HepG2 (cell line): ENCODE data around the gene TSPAN18.

ENCODE experiments used
- ISL2 ChIP-seq: sonication (generic); formaldehyde crosslinking; IDR thresholded peaks from 2 replicates; pipeline ENCODE4 v1.5.0; 2020; ENCODE audit warnings: missing genetic modification reagents
- MAX ChIP-seq: IDR thresholded peaks from 2 replicates; pipeline ENCODE4 v1.6.1; 2012; ENCODE audit warnings: inconsistent platforms
- NAIF1 ChIP-seq: sonication (generic); formaldehyde crosslinking; IDR thresholded peaks from 2 replicates; pipeline ENCODE4 v1.5.0; 2020; ENCODE audit warnings: mild to moderate bottlenecking, missing genetic modification reagents, borderline replicate concordance
- TSC22D2 ChIP-seq: sonication (generic); formaldehyde crosslinking; IDR thresholded peaks from 2 replicates; pipeline ENCODE4 v1.5.1; 2020; ENCODE audit warnings: missing genetic modification reagents, mild to moderate bottlenecking, borderline replicate concordance
- USF2 ChIP-seq, 2 experiments: sonication (generic) in 1 of 2; formaldehyde crosslinking in 1 of 2; IDR thresholded peaks; 2 replicates each; pipeline versions ENCODE4 v1.5.1 to v1.6.1; 2011 to 2020; ENCODE audit warnings: borderline replicate concordance in 1 of 2, low read depth in 1 of 2, low read length in 1 of 2, mild to moderate bottlenecking in 1 of 2, missing genetic modification reagents in 1 of 2, moderate library complexity in 1 of 2
- ZBTB39 ChIP-seq: sonication (generic); formaldehyde crosslinking; IDR thresholded peaks from 2 replicates; pipeline ENCODE4 v1.5.0; 2020; ENCODE audit warnings: missing genetic modification reagents

- no peak for TF ChIP-seq NAIF1
- no peak for TF ChIP-seq MAX
- no peak for TF ChIP-seq TSC22D2 (CRISPR knock-in tag)
- TF ChIP-seq ISL2 (CRISPR knock-in tag): no peak
- no peak for TF ChIP-seq USF2 (IDR thresholded peaks at IDR 0.05; ENCODE audit: low read depth, low read length)
- no peak for TF ChIP-seq USF2 (CRISPR knock-in tag; IDR thresholded peaks at IDR 0.05; ENCODE audit: borderline replicate concordance)
- TF ChIP-seq ZBTB39 (CRISPR knock-in tag): no peak
Measured at GRCh38 chr11:44752713-44753112, 26.0 kb downstream of the TSPAN18 start.
